CD14-positive monocyte (primary cell): ENCODE results near the gene CD200. TPM values are rescaled to one million over a fixed set of nuclear protein-coding genes. Genes with fewer than 3 reads are reported as not detected.

Source experiments
- DNase-seq, 3 donors: peaks; one replicate each; pipeline ENCODE4 v3.0.0-alpha.2; 2011 to 2022
- H2AFZ ChIP-seq: 2 replicates; pipeline ENCODE4 v1.6.0; 2012; ENCODE audit warnings: mild to moderate bottlenecking, low read depth, low read length, inconsistent platforms; ENCODE audit not compliant: insufficient read depth, poor library complexity, severe bottlenecking
- H3K27ac ChIP-seq, 2 donors: 1 replicate in 1 of 2; 2 replicates in 1 of 2; pipeline ENCODE4 v1.5.1; 2012 to 2013; ENCODE audit warnings: low read length in 2 of 2, control low read depth in 1 of 2, inconsistent platforms in 1 of 2, low read depth in 1 of 2, mild to moderate bottlenecking in 1 of 2
- H3K27me3 ChIP-seq, 2 donors: one replicate each; pipeline versions ENCODE4 v1.6.0 to v1.6.1; 2011 to 2013; ENCODE audit warnings: low read length in 2 of 2; ENCODE audit not compliant: control insufficient read depth in 2 of 2, insufficient read depth in 2 of 2
- H3K36me3 ChIP-seq, 2 donors: replicated peaks in 1 of 2; 1 replicate in 1 of 2; 2 replicates in 1 of 2; pipeline versions ENCODE4 v1.5.1 to v1.6.1; 2012 to 2013; ENCODE audit warnings: low read length in 2 of 2, control low read depth in 1 of 2, inconsistent platforms in 1 of 2, mild to moderate bottlenecking in 1 of 2; ENCODE audit not compliant: insufficient read depth in 2 of 2, control insufficient read depth in 1 of 2
- H3K4me1 ChIP-seq, 2 donors: 1 replicate in 1 of 2; 2 replicates in 1 of 2; pipeline versions ENCODE4 v1.5.1 to v1.6.1; 2012 to 2013; ENCODE audit warnings: low read length in 2 of 2, control low read depth in 1 of 2, inconsistent platforms in 1 of 2, mild to moderate bottlenecking in 1 of 2, moderate library complexity in 1 of 2; ENCODE audit not compliant: insufficient read depth in 2 of 2, control insufficient read depth in 1 of 2
- H3K4me2 ChIP-seq: replicated peaks from 2 replicates; pipeline ENCODE3; 2012; ENCODE audit warnings: low read length, moderate library complexity, mild to moderate bottlenecking; ENCODE audit not compliant: poor library complexity, severe bottlenecking; ENCODE audit errors: extremely low read depth
- H3K4me3 ChIP-seq, 3 experiments: fragments of 200-600 bp in 1 of 3; sonication (generic) in 1 of 3; replicated peaks in 1 of 3; 1 replicate in 2 of 3; 2 replicates in 1 of 3; pipeline ENCODE4 v1.5.1; 2011 to 2013; ENCODE audit warnings: low read length in 3 of 3, mild to moderate bottlenecking in 3 of 3, control low read depth in 2 of 3, low read depth in 2 of 3, inconsistent platforms in 1 of 3, moderate library complexity in 1 of 3
- H3K79me2 ChIP-seq: 2 replicates; pipeline ENCODE4 v1.6.0; 2012; ENCODE audit warnings: mild to moderate bottlenecking, control low read depth, inconsistent platforms, low read length, moderate library complexity; ENCODE audit not compliant: insufficient read depth
- H3K9ac ChIP-seq: 2 replicates; pipeline ENCODE4 v1.6.0; 2017; ENCODE audit warnings: low read length, mild to moderate bottlenecking; ENCODE audit not compliant: insufficient read depth, poor library complexity, severe bottlenecking
- H3K9me3 ChIP-seq, 2 donors: replicated peaks in 1 of 2; 1 replicate in 1 of 2; 2 replicates in 1 of 2; pipeline versions ENCODE4 v1.5.1 to v1.6.1; 2012 to 2013; ENCODE audit warnings: low read length in 2 of 2, control low read depth in 1 of 2; ENCODE audit not compliant: control insufficient read depth in 1 of 2, insufficient read depth in 1 of 2
- H4K20me1 ChIP-seq: 2 replicates; pipeline ENCODE4 v1.6.0; 2012; ENCODE audit warnings: mild to moderate bottlenecking, low read length, control low read depth, moderate library complexity; ENCODE audit not compliant: insufficient read depth
- H3K27ac Mint-ChIP-seq, 7 donors: one replicate each; pipeline ENCODE4 v1.8.0; 2020; ENCODE audit warnings: mild to moderate bottlenecking in 7 of 7, mixed read lengths in 7 of 7, moderate library complexity in 6 of 7, inconsistent platforms in 2 of 7
- H3K27me3 Mint-ChIP-seq, 3 donors: one replicate each; pipeline ENCODE4 v1.8.0; 2021 to 2022; ENCODE audit warnings: low read depth in 3 of 3, mild to moderate bottlenecking in 3 of 3, mixed read lengths in 3 of 3, moderate library complexity in 3 of 3, inconsistent platforms in 1 of 3
- H3K36me3 Mint-ChIP-seq, 2 donors: one replicate each; pipeline ENCODE4 v1.8.0; 2020; ENCODE audit warnings: mixed read lengths in 2 of 2, inconsistent platforms in 1 of 2, mild to moderate bottlenecking in 1 of 2
- H3K4me1 Mint-ChIP-seq: one replicate; pipeline ENCODE4 v1.8.0; 2020; ENCODE audit warnings: mild to moderate bottlenecking, mixed read lengths
- H3K4me3 Mint-ChIP-seq, 2 donors: one replicate each; pipeline ENCODE4 v1.8.0; 2020; ENCODE audit warnings: mild to moderate bottlenecking in 2 of 2, mixed read lengths in 2 of 2, moderate library complexity in 1 of 2
- H3K9me3 Mint-ChIP-seq, 7 donors: one replicate each; pipeline ENCODE4 v1.8.0; 2020 to 2022; ENCODE audit warnings: mixed read lengths in 7 of 7, mild to moderate bottlenecking in 6 of 7, moderate library complexity in 6 of 7, inconsistent platforms in 2 of 7
- CTCF ChIP-seq: fragments of 200-600 bp; IDR thresholded peaks from one replicate; pipeline ENCODE4 v1.8.0; 2022; ENCODE audit warnings: antibody characterized with exemption, mild to moderate bottlenecking
- WGBS: methylation state at CpG from one replicate; pipeline ENCODE4 v1.1.5; 2013; ENCODE audit warnings: missing lambda C conversion rate; ENCODE audit not compliant: insufficient coverage; 5-methylcytosine and 5-hydroxymethylcytosine counted together
- intact Hi-C, 2 donors: fragments of 100-400 bp; cut with micrococcal nuclease; formaldehyde crosslinking; loops; one replicate each; pipeline versions ENCODE4 v1.15.0 to v1.15.1; 2023
- polyA plus RNA-seq, 3 donors: library from polyadenylated mRNA; depleted of rRNA in 1 of 3; unstranded in 2 of 3; stranded (reverse) in 1 of 3; fragments of 300-500 nt in 2 of 3; fragments of >200 nt in 1 of 3; fragmentation: Illumina TruSeq in 2 of 3; gene quantifications; 1 replicate in 2 of 3; 2 replicates in 1 of 3; pipeline ENCODE4 v1.2.3, GENCODE V29; 2012 to 2021

CD200 gene
- polyA plus RNA-seq, 3 donors: 0.12 to 0.13 TPM; not detected in 1

GRCh38 chr3:112351823-112352222 is 18.9 kb downstream of the CD200 start:
- H3K4me3 ChIP-seq: no peak overlapping the region
- no peaks in the 10 kb centered on the region for H3K79me2 ChIP-seq
- H2AFZ ChIP-seq: no peak overlapping the region
- H3K27ac ChIP-seq: no peak overlapping the region
- Mint-ChIP-seq H3K4me3 (no peak overlapping the region), H3K27ac (no peak overlapping the region), H3K36me3 (no peaks in the 10 kb centered on the region), H3K27me3 (peaks cover 0 to under 1% (median 0%) of the 10 kb centered on the region in 3 donors), H3K4me1 (peaks cover 6% of the 10 kb centered on the region), H3K9me3 (no peaks in the 10 kb centered on the region)
- DNase-seq: no peak
- H3K27me3 ChIP-seq: no peaks in the 10 kb centered on the region
- no peak for TF ChIP-seq CTCF
- intact Hi-C loops: no loop called here
- no peaks in the 10 kb centered on the region for H3K9me3 ChIP-seq
- H3K36me3 ChIP-seq: no peaks in the 10 kb centered on the region
- no peak overlapping the region for H3K4me2 ChIP-seq
- H3K9ac ChIP-seq: no peak overlapping the region
- H3K4me1 ChIP-seq: no peaks in the 10 kb centered on the region
- no CpG with 5 or more reads among the region's 2 CpGs for WGBS
- H4K20me1 ChIP-seq: no peaks in the 10 kb centered on the region

GRCh38 chr3:112352720-112353119 is 19.8 kb downstream of the CD200 start:
- Histone ChIP-seq H3K36me3 (no peaks in the 10 kb centered on the region), H3K4me2 (no peak overlapping the region), H4K20me1 (no peaks in the 10 kb centered on the region), H2AFZ (no peak overlapping the region), H3K9ac (no peak overlapping the region), H3K27ac (no peak overlapping the region), H3K9me3 (no peaks in the 10 kb centered on the region), H3K4me3 (no peak overlapping the region), H3K79me2 (no peaks in the 10 kb centered on the region), H3K4me1 (peaks cover 0 to under 1% of the 10 kb centered on the region in 2 donors), H3K27me3 (no peaks in the 10 kb centered on the region)
- intact Hi-C loops: no loop called here
- TF ChIP-seq CTCF: no peak
- Mint-ChIP-seq H3K36me3 (no peaks in the 10 kb centered on the region), H3K4me3 (no peak overlapping the region), H3K9me3 (no peaks in the 10 kb centered on the region), H3K4me1 (peaks cover 4% of the 10 kb centered on the region), H3K27ac (no peak overlapping the region), H3K27me3 (peaks cover 0 to 1% (median 0%) of the 10 kb centered on the region in 3 donors)
- no peak for DNase-seq
- 100% methylated on average over 3 of the region's 5 CpGs for WGBS
